H1 (cell line): ENCODE measurements around the gene SLC39A11. TPM values are rescaled to one million over a fixed set of nuclear protein-coding genes. Genes with fewer than 3 reads are reported as not detected.

Experiments
- MAFK ChIP-seq: IDR thresholded peaks from 2 replicates; pipeline ENCODE4 v1.6.1; 2012; ENCODE audit warnings: low read depth, mild to moderate bottlenecking, improper control_type of control experiment, low read length
- MAX ChIP-seq: IDR thresholded peaks from 2 replicates; pipeline ENCODE4 v1.6.1; 2012; ENCODE audit warnings: inconsistent platforms
- NRF1 ChIP-seq: IDR thresholded peaks from 2 replicates; pipeline ENCODE4 v1.6.1; 2011; ENCODE audit warnings: mild to moderate bottlenecking, low read depth, low read length, improper control_type of control experiment
- POLR2A ChIP-seq, 2 experiments: IDR thresholded peaks; 1 replicate in 1 of 2; 2 replicates in 1 of 2; pipeline ENCODE4 v1.6.1; 2011; ENCODE audit warnings: low read depth in 2 of 2, low read length in 2 of 2, mild to moderate bottlenecking in 2 of 2; ENCODE audit errors: control extremely low read depth in 1 of 2
- RXRA ChIP-seq: IDR thresholded peaks from 2 replicates; pipeline ENCODE4 v1.6.1; 2011; ENCODE audit warnings: low read depth, mild to moderate bottlenecking, low read length, moderate library complexity; ENCODE audit not compliant: insufficient read depth
- TAF1 ChIP-seq: IDR thresholded peaks from 2 replicates; pipeline ENCODE4 v1.6.1; 2011; ENCODE audit warnings: mild to moderate bottlenecking, low read depth, low read length
- polyA plus RNA-seq, 7 experiments: library from polyadenylated mRNA; depleted of rRNA in 3 of 7; stranded (reverse) in 5 of 7; unstranded in 2 of 7; fragments of >200 nt in 5 of 7; fragments of 200-250 nt in 2 of 7; gene quantifications; 1 replicate in 5 of 7; 2 replicates in 1 of 7; 4 replicates in 1 of 7; pipeline versions ENCODE4 v1.2.1 to v1.2.3, GENCODE V29; 2011 to 2013; ENCODE audit warnings: missing spikeins in 2 of 7, mixed read lengths in 2 of 7
- total RNA-seq: library from RNA; stranded (reverse); fragmentation: NEBNext Ultra II Directional; extraction: Animal tissue kit (Norgen Biotek cat#: 25700); gene quantifications from 2 replicates; pipeline ENCODE4 v1.2.1, GENCODE V29; 2021

Gene SLC39A11
- total and polyA plus RNA-seq, 2 of the 8 experiments (the other 6 are each of a cell fraction or from before 2014, with no cell fraction given): 12.2 to 19.6 TPM

GRCh38 chr17:72875361-72875760 lies 217.1 kb downstream of the SLC39A11 start (continued):
- TF ChIP-seq MAX: no peak
- TF ChIP-seq POLR2A (IDR thresholded peaks at IDR 0.05; ENCODE audit: control extremely low read depth in 1 of 2, low read depth in 2 of 2, low read length in 2 of 2): no peak
- TF ChIP-seq NRF1: no peak
- no peak for TF ChIP-seq MAFK
- TF ChIP-seq TAF1: no peak
- no peak for TF ChIP-seq RXRA
